HUES6 (cell line): ENCODE data around the gene PRICKLE3.

Source experiments
- H3K27ac ChIP-seq: 2 replicates; pipeline ENCODE4 v1.7.0; 2013; ENCODE audit warnings: low read depth, mild to moderate bottlenecking, low read length, inconsistent platforms
- H3K27me3 ChIP-seq: 2 replicates; pipeline ENCODE4 v1.6.1; 2013; ENCODE audit warnings: low read length; ENCODE audit not compliant: control insufficient read depth, insufficient read depth
- H3K36me3 ChIP-seq: 2 replicates; pipeline ENCODE4 v1.6.1; 2013; ENCODE audit warnings: low read length; ENCODE audit not compliant: control insufficient read depth, insufficient read depth
- H3K4me1 ChIP-seq: 2 replicates; pipeline ENCODE4 v1.6.1; 2013; ENCODE audit warnings: low read length; ENCODE audit not compliant: control insufficient read depth, insufficient read depth
- H3K4me3 ChIP-seq: 2 replicates; pipeline ENCODE4 v1.5.1; 2013; ENCODE audit warnings: low read depth, low read length
- H3K9ac ChIP-seq: one replicate; pipeline ENCODE4 v1.6.1; 2013; ENCODE audit warnings: mild to moderate bottlenecking, low read length
- H3K9me3 ChIP-seq: 2 replicates; pipeline ENCODE4 v1.6.1; 2013; ENCODE audit warnings: low read depth, low read length; ENCODE audit not compliant: control insufficient read depth, insufficient read depth

Gene PRICKLE3

GRCh38 chrX:49197543-49198087 is 11.4 kb upstream of the PRICKLE3 start:
- no peak overlapping the region for H3K4me3 ChIP-seq

GRCh38 chrX:49193542-49193964 is 7.4 kb upstream of the PRICKLE3 start:
- no peak overlapping the region for H3K4me3 ChIP-seq
- peaks cover 19% of the 10 kb centered on the region; the same call in 1 of the 2 replicates for H3K9me3 ChIP-seq
- H3K27me3 ChIP-seq, result peaks cover 14% of the 10 kb centered on the region; the same call in 1 of the 2 replicates
- peaks cover 3% of the 10 kb centered on the region; the same call in 1 of the 2 replicates for H3K4me1 ChIP-seq
- no peak overlapping the region for H3K27ac ChIP-seq
- H3K36me3 ChIP-seq, result no peaks in the 10 kb centered on the region
- no peak overlapping the region for H3K9ac ChIP-seq

More at GRCh38 chrX:49197543-49198087, 11.4 kb upstream of the PRICKLE3 start:
- Histone ChIP-seq H3K36me3 (no peaks in the 10 kb centered on the region), H3K27ac (no peak overlapping the region), H3K9ac (no peak overlapping the region), H3K9me3 (peaks cover 20% of the 10 kb centered on the region; the same call in 1 of the 2 replicates), H3K4me1 (peaks cover 12% of the 10 kb centered on the region), H3K27me3 (peaks cover 25% of the 10 kb centered on the region)

GRCh38 chrX:49192722-49193328 is 6.7 kb upstream of the PRICKLE3 start:
- Histone ChIP-seq H3K9me3 (peaks cover 19% of the 10 kb centered on the region; the same call in 1 of the 2 replicates), H3K27me3 (peaks cover 7% of the 10 kb centered on the region; the same call in 1 of the 2 replicates), H3K4me3 (no peak overlapping the region), H3K4me1 (peaks cover 3% of the 10 kb centered on the region; the same call in 1 of the 2 replicates), H3K36me3 (no peaks in the 10 kb centered on the region), H3K9ac (no peak overlapping the region), H3K27ac (no peak overlapping the region)

GRCh38 chrX:49191574-49192011 is 5.4 kb upstream of the PRICKLE3 start:
- peak overlapping the region; percentile 66 for H3K4me3 ChIP-seq
- peaks cover 12% of the 10 kb centered on the region; the same call in 1 of the 2 replicates for H3K4me1 ChIP-seq
- no peaks in the 10 kb centered on the region for H3K27me3 ChIP-seq
- H3K27ac ChIP-seq, result peak overlapping the region; percentile 19; the same call in 1 of the 2 replicates
- no peaks in the 10 kb centered on the region for H3K36me3 ChIP-seq
- peaks cover 15% of the 10 kb centered on the region; the same call in 1 of the 2 replicates for H3K9me3 ChIP-seq
- H3K9ac ChIP-seq, result peak overlapping the region; percentile 51

GRCh38 chrX:49190821-49191573 is 4.8 kb upstream of the PRICKLE3 start:
- Histone ChIP-seq H3K9me3 (peaks cover 12% of the 10 kb centered on the region; the same call in 1 of the 2 replicates), H3K9ac (peak overlapping the region; percentile 51), H3K4me3 (peak overlapping the region; percentile 66), H3K4me1 (peaks cover 14% of the 10 kb centered on the region; the same call in 1 of the 2 replicates), H3K36me3 (no peaks in the 10 kb centered on the region), H3K27ac (peak overlapping the region; percentile 19; the same call in 1 of the 2 replicates), H3K27me3 (no peaks in the 10 kb centered on the region)

GRCh38 chrX:49189606-49190005 is 3.4 kb upstream of the PRICKLE3 start:
- Histone ChIP-seq H3K4me1 (peaks cover 14% of the 10 kb centered on the region; the same call in 1 of the 2 replicates), H3K36me3 (no peaks in the 10 kb centered on the region), H3K9me3 (peaks cover 12% of the 10 kb centered on the region; the same call in 1 of the 2 replicates), H3K27me3 (no peaks in the 10 kb centered on the region), H3K4me3 (no peak overlapping the region), H3K9ac (no peak overlapping the region), H3K27ac (no peak overlapping the region)

- Histone ChIP-seq H3K36me3 (peaks cover under 1% of the 10 kb centered on the region; the same call in 1 of the 2 replicates), H3K9ac (no peak overlapping the region), H3K27ac (no peak overlapping the region), H3K27me3 (no peaks in the 10 kb centered on the region), H3K9me3 (peaks cover 13% of the 10 kb centered on the region; the same call in 1 of the 2 replicates), H3K4me1 (peaks cover 14% of the 10 kb centered on the region; the same call in 1 of the 2 replicates), H3K4me3 (no peak overlapping the region)
Observed at GRCh38 chrX:49188468-49189076, 2.4 kb upstream of the PRICKLE3 start.

GRCh38 chrX:49187526-49187925 is 1.4 kb upstream of the PRICKLE3 start:
- peaks cover 7% of the 10 kb centered on the region; the same call in 1 of the 2 replicates for H3K9me3 ChIP-seq
- H3K9ac ChIP-seq, result no peak overlapping the region
- H3K27ac ChIP-seq, result no peak overlapping the region
- H3K27me3 ChIP-seq, result no peaks in the 10 kb centered on the region
- peak overlapping the region; percentile 78 for H3K4me3 ChIP-seq
- peaks cover 8% of the 10 kb centered on the region for H3K36me3 ChIP-seq
- H3K4me1 ChIP-seq, result peaks cover 11% of the 10 kb centered on the region; the same call in 1 of the 2 replicates

GRCh38 chrX:49187028-49187394 is 838 bp upstream of the PRICKLE3 start:
- no peaks in the 10 kb centered on the region for H3K27me3 ChIP-seq
- H3K36me3 ChIP-seq, result peaks cover 13% of the 10 kb centered on the region
- H3K4me3 ChIP-seq, result peak overlapping the region; percentile 78
- H3K9ac ChIP-seq, result no peak overlapping the region
- peaks cover 11% of the 10 kb centered on the region; the same call in 1 of the 2 replicates for H3K9me3 ChIP-seq
- H3K27ac ChIP-seq, result no peak overlapping the region
- peaks cover 11% of the 10 kb centered on the region; the same call in 1 of the 2 replicates for H3K4me1 ChIP-seq
